Stomach (tissue), 9 donors: ENCODE results near the gene SFMBT2. TPM values are rescaled to one million over a fixed set of nuclear protein-coding genes. Genes with fewer than 3 reads are reported as not detected.

Source experiments
- DNase-seq, 2 donors: peaks; one replicate each; pipeline versions ENCODE4 v3.0.0 to v3.0.0-alpha.2; 2013 to 2019
- H3K27ac ChIP-seq, 5 donors: fragments of 200-600 bp in 4 of 5; sonication (generic) in 4 of 5; one replicate each; pipeline ENCODE4 v1.5.1; 2013 to 2019; ENCODE audit warnings: mild to moderate bottlenecking in 1 of 5, moderate library complexity in 1 of 5
- H3K27me3 ChIP-seq, 3 donors: fragments of 200-600 bp; sonication (generic); one replicate each; pipeline ENCODE4 v1.5.1; 2017 to 2019; ENCODE audit warnings: mixed run types in 1 of 3
- H3K36me3 ChIP-seq, 4 donors: fragments of 200-600 bp; sonication (generic); 1 replicate in 3 of 4; 2 replicates in 1 of 4; pipeline ENCODE4 v1.5.1; 2016 to 2019
- H3K4me1 ChIP-seq, 4 donors: fragments of 200-600 bp; sonication (generic); one replicate each; pipeline ENCODE4 v1.5.1; 2016 to 2019
- H3K4me3 ChIP-seq, 4 donors: fragments of 200-600 bp; sonication (generic) in 3 of 4; one replicate each; pipeline ENCODE4 v1.5.1; 2016 to 2019; ENCODE audit warnings: mild to moderate bottlenecking in 1 of 4
- H3K9me3 ChIP-seq, 4 donors: fragments of 200-600 bp; sonication (generic); one replicate each; pipeline ENCODE4 v1.5.1; 2016 to 2019
- CTCF ChIP-seq, 7 experiments: fragments of 450-650 bp in 4 of 7; fragments of 200-600 bp in 3 of 7; sonication (generic) in 3 of 7; IDR thresholded peaks; one replicate each; pipeline ENCODE4 v1.5.1; 2016 to 2019; ENCODE audit warnings: antibody characterized with exemption in 7 of 7, control low read depth in 2 of 7, mild to moderate bottlenecking in 1 of 7
- EP300 ChIP-seq: sonication (generic); formaldehyde crosslinking; IDR thresholded peaks from one replicate; pipeline ENCODE4 v1.6.1; 2017; ENCODE audit warnings: antibody characterized with exemption
- POLR2A ChIP-seq, 4 donors: fragments of 450-650 bp; IDR thresholded peaks; one replicate each; pipeline ENCODE4 v1.6.1; 2016; ENCODE audit warnings: antibody characterized with exemption in 4 of 4, control low read depth in 2 of 4, mild to moderate bottlenecking in 1 of 4, moderate library complexity in 1 of 4
- POLR2AphosphoS5 ChIP-seq, 3 donors: sonication (generic); formaldehyde crosslinking; IDR thresholded peaks; one replicate each; pipeline ENCODE4 v1.6.1; 2016; ENCODE audit warnings: antibody characterized with exemption in 3 of 3
- WGBS, 5 donors: extraction: QIAGEN DNeasy Blood & Tissue Kit in 3 of 5; methylation state at CpG; one replicate each; pipeline versions ENCODE4 v1.1.5 to v1.1.7; 2013 to 2018; 5-methylcytosine and 5-hydroxymethylcytosine counted together
- intact Hi-C: fragments of 100-400 bp; cut with DNase I; formaldehyde crosslinking; loops from one replicate; pipeline ENCODE4 v1.15.1; 2023; ENCODE audit warnings: low total_unique reads
- polyA plus RNA-seq, 3 donors: library from polyadenylated mRNA; stranded (reverse); fragments of 200-250 nt; gene quantifications; one replicate each; pipeline ENCODE4 v1.2.3, GENCODE V29; 2013
- total RNA-seq, 5 donors: library from RNA; depleted of rRNA; stranded (reverse); fragments of >200 nt; gene quantifications; one replicate each; pipeline versions ENCODE4 v1.1.0 to v1.2.3, GENCODE V29; 2014 to 2016
- donor health status: healthy with polysubstance abuse.
- donor health status: Bipolar disorder and iron deficiency.
- donor health status: healthy.

SFMBT2 gene
- total and polyA plus RNA-seq, 8 donors: 0.90 to 17.3 (median 5.0) TPM

GRCh38 chr10:7133958-7134357 lies 276.9 kb downstream of the SFMBT2 start:
- TF ChIP-seq POLR2A (IDR thresholded peaks at IDR 0.05): no peak
- no peak for TF ChIP-seq CTCF (IDR thresholded peaks at IDR 0.05)
- TF ChIP-seq EP300: no peak
- no peak for TF ChIP-seq POLR2AphosphoS5 (IDR thresholded peaks at IDR 0.05)
- DNase-seq: no peak
- Histone ChIP-seq H3K27ac (no peak overlapping the region), H3K4me1 (no peaks in the 10 kb centered on the region), H3K36me3 (no peaks in the 10 kb centered on the region), H3K27me3 (peaks cover 0 to 13% (median 0%) of the 10 kb centered on the region in 3 donors), H3K9me3 (peaks cover 0 to 5% (median 0%) of the 10 kb centered on the region in 4 donors), H3K4me3 (no peak overlapping the region)
- 72 to 85% (median 77%) methylated on average over 6 of the region's 6 CpGs for WGBS, 5 donors
- intact Hi-C loops: no loop called here

- H3K9me3 ChIP-seq: peaks cover 0 to 5% (median 0%) of the 10 kb centered on the region in 4 donors
- H3K27ac ChIP-seq: no peak overlapping the region
- H3K27me3 ChIP-seq: peaks cover 0 to 13% (median 0%) of the 10 kb centered on the region in 3 donors
- no peak overlapping the region for H3K4me3 ChIP-seq
- no peaks in the 10 kb centered on the region for H3K36me3 ChIP-seq
- no peaks in the 10 kb centered on the region for H3K4me1 ChIP-seq
- intact Hi-C loops: no loop called here
- 73 to 93% (median 87%) methylated on average over 11 of the region's 11 CpGs for WGBS, 5 donors
- no peak for DNase-seq
- no peak for TF ChIP-seq POLR2AphosphoS5 (IDR thresholded peaks at IDR 0.05)
- TF ChIP-seq POLR2A (IDR thresholded peaks at IDR 0.05): no peak
- TF ChIP-seq EP300: no peak
Measured at GRCh38 chr10:7133278-7133677, 277.6 kb downstream of the SFMBT2 start.

- Histone ChIP-seq H3K27me3 (peaks cover 0 to 6% (median 0%) of the 10 kb centered on the region in 3 donors), H3K27ac (no peak overlapping the region), H3K4me1 (no peaks in the 10 kb centered on the region), H3K4me3 (no peak overlapping the region), H3K36me3 (no peaks in the 10 kb centered on the region), H3K9me3 (peaks cover 0 to 5% (median 0%) of the 10 kb centered on the region in 4 donors)
- DNase-seq: no peak
- WGBS, 5 donors: 86 to 92% (median 89%) methylated on average over 10 to 11 of the region's 11 CpGs
- TF ChIP-seq EP300 (no peak), CTCF (IDR thresholded peaks at IDR 0.05) (no peak), POLR2AphosphoS5 (IDR thresholded peaks at IDR 0.05) (no peak), POLR2A (IDR thresholded peaks at IDR 0.05) (no peak)
- intact Hi-C loops: no loop called here
Measured at GRCh38 chr10:7130191-7130911, 280.5 kb downstream of the SFMBT2 start.

GRCh38 chr10:7123774-7124173 lies 287.1 kb downstream of the SFMBT2 start:
- no peaks in the 10 kb centered on the region for H3K9me3 ChIP-seq
- 46 to 68% (median 56%) methylated on average over 6 of the region's 6 CpGs for WGBS, 5 donors
- H3K4me1 ChIP-seq: no peaks in the 10 kb centered on the region
- H3K36me3 ChIP-seq: no peaks in the 10 kb centered on the region
- DNase-seq: no peak
- intact Hi-C loops: no loop called here
- no peaks in the 10 kb centered on the region for H3K27me3 ChIP-seq
- no peak for TF ChIP-seq POLR2AphosphoS5 (IDR thresholded peaks at IDR 0.05)
- TF ChIP-seq EP300: no peak
- no peak for TF ChIP-seq CTCF (IDR thresholded peaks at IDR 0.05)
- no peak for TF ChIP-seq POLR2A (IDR thresholded peaks at IDR 0.05)
- no peak overlapping the region for H3K4me3 ChIP-seq
- H3K27ac ChIP-seq: no peak overlapping the region

- Histone ChIP-seq H3K4me1 (no peaks in the 10 kb centered on the region), H3K27me3 (no peaks in the 10 kb centered on the region), H3K9me3 (no peaks in the 10 kb centered on the region), H3K27ac (no peak overlapping the region), H3K4me3 (no peak overlapping the region), H3K36me3 (no peaks in the 10 kb centered on the region)
- DNase-seq: no peak
- 81 to 96% (median 91%) methylated on average over 3 of the region's 3 CpGs for WGBS, 5 donors
- intact Hi-C loops: no loop called here
- no peak for TF ChIP-seq CTCF (IDR thresholded peaks at IDR 0.05)
Measured at GRCh38 chr10:7122561-7122960, 288.3 kb downstream of the SFMBT2 start.
